Endothelial cell of umbilical vein (primary cell): Measurements from ENCODE around the gene DDRGK1. TPM values are rescaled to one million over a fixed set of nuclear protein-coding genes. Genes with fewer than 3 reads are reported as not detected.
A peak's percentile ranks its signal among the peaks of the same experiment; 100 is the strongest.
"Not testable (repeated sequence)": the region's sequence is repeated elsewhere in the genome, so short reads cannot be mapped to it uniquely, and the experiment has no call there.

Experiments
- BruUV-seq: library from RNA; stranded (reverse); fragments of 400-500 nt; replicated peaks from 2 replicates; lab custom pipeline; 2021; lab: Mats Ljungman, UMichigan
- CTCF ChIA-PET: fragments of 300-600, 350-600 bp; sonication (Branson Sonifier 250); formaldehyde crosslinking; loops from one replicate; lab custom pipeline; 2021; ENCODE audit warnings: antibody characterized with exemption, inconsistent platforms; lab: Charles Lee
- POLR2A ChIA-PET: fragments of 300-600, 350-600 bp; sonication (Branson Sonifier 250); formaldehyde crosslinking; loops from one replicate; lab custom pipeline; 2021; ENCODE audit warnings: antibody characterized with exemption, inconsistent platforms; lab: Charles Lee
- DNase-seq: peaks from one replicate; pipeline ENCODE4 v3.0.0-alpha.2; 2011; ENCODE audit warnings: low read depth, low spot score
- FAIRE-seq: peaks from 2 replicates; lab custom pipeline; 2011; peaks lifted over from hg19 to GRCh38; lab: Jason Lieb, UNC
- H2AFZ ChIP-seq: 2 replicates; pipeline ENCODE4 v1.6.0; 2012; ENCODE audit warnings: low read depth, low read length, control low read depth, inconsistent platforms
- H3K27ac ChIP-seq: 2 replicates; pipeline ENCODE4 v1.5.1; 2011; ENCODE audit warnings: low read depth, mild to moderate bottlenecking, control low read depth, low read length, moderate library complexity; ENCODE audit not compliant: insufficient read depth
- H3K27me3 ChIP-seq, 2 experiments: 2 replicates each; pipeline versions ENCODE4 v1.6.0 to v1.6.1; 2011; ENCODE audit warnings: low read length in 2 of 2, mixed read lengths in 1 of 2; ENCODE audit not compliant: control insufficient read depth in 2 of 2, insufficient read depth in 2 of 2
- H3K36me3 ChIP-seq, 2 experiments: 2 replicates in 1 of 2; 3 replicates in 1 of 2; pipeline ENCODE4 v1.5.1; 2011; ENCODE audit warnings: low read length in 2 of 2, mild to moderate bottlenecking in 1 of 2, moderate library complexity in 1 of 2; ENCODE audit not compliant: control insufficient read depth in 2 of 2, insufficient read depth in 2 of 2; ENCODE audit errors: extremely low read depth in 1 of 2
- H3K4me1 ChIP-seq: 3 replicates; pipeline ENCODE4 v1.5.1; 2011; ENCODE audit warnings: mild to moderate bottlenecking, low read length; ENCODE audit not compliant: control insufficient read depth, insufficient read depth; ENCODE audit errors: extremely low read depth
- H3K4me2 ChIP-seq: 2 replicates; pipeline ENCODE4 v1.6.1; 2011; ENCODE audit warnings: low read length, control low read depth, mixed read lengths; ENCODE audit not compliant: insufficient read depth
- H3K4me3 ChIP-seq, 3 experiments: fragments of 200-600 bp in 1 of 3; sonication (generic), shearing (Covaris generic) in 1 of 3; replicated peaks in 1 of 3; 2 replicates each; pipeline ENCODE4 v1.5.1; 2011 to 2016; ENCODE audit warnings: control low read depth in 3 of 3, low read length in 3 of 3, mild to moderate bottlenecking in 2 of 3, inconsistent platforms in 1 of 3, low read depth in 1 of 3, moderate library complexity in 1 of 3; ENCODE audit not compliant: insufficient read depth in 1 of 3
- H3K79me2 ChIP-seq: 2 replicates; pipeline ENCODE4 v1.6.0; 2012; ENCODE audit warnings: low read length, inconsistent platforms; ENCODE audit not compliant: control insufficient read depth, insufficient read depth
- H3K9ac ChIP-seq: replicated peaks from 2 replicates; pipeline ENCODE3; 2011; ENCODE audit warnings: low read length, control low read depth; ENCODE audit not compliant: insufficient read depth; ENCODE audit errors: extremely low read depth
- H3K9me1 ChIP-seq: replicated peaks from 3 replicates; pipeline ENCODE4 v1.6.0; 2011; ENCODE audit warnings: mild to moderate bottlenecking, low read length; ENCODE audit not compliant: control insufficient read depth, insufficient read depth; ENCODE audit errors: extremely low read depth
- H3K9me3 ChIP-seq: replicated peaks from 2 replicates; pipeline ENCODE4 v1.5.1; 2012; ENCODE audit warnings: low read length, inconsistent platforms; ENCODE audit not compliant: control insufficient read depth, insufficient read depth
- H4K20me1 ChIP-seq: replicated peaks from 2 replicates; pipeline ENCODE3; 2011; ENCODE audit warnings: mild to moderate bottlenecking, low read length; ENCODE audit not compliant: control insufficient read depth, insufficient read depth; ENCODE audit errors: extremely low read depth
- CTCF ChIP-seq, 2 donors: IDR thresholded peaks; 1 replicate in 1 of 2; 2 replicates in 1 of 2; pipeline ENCODE4 v1.5.1; 2011; ENCODE audit warnings: low read length in 2 of 2, mild to moderate bottlenecking in 2 of 2, moderate library complexity in 2 of 2, control low read depth in 1 of 2, inconsistent platforms in 1 of 2, low read depth in 1 of 2; ENCODE audit not compliant: insufficient read depth in 1 of 2; ENCODE audit errors: extremely low read depth in 1 of 2
- FOS ChIP-seq: IDR thresholded peaks from 2 replicates; pipeline ENCODE4 v1.6.1; 2011; ENCODE audit warnings: mild to moderate bottlenecking, low read length, moderate library complexity, borderline replicate concordance; ENCODE audit not compliant: insufficient read depth
- GATA2 ChIP-seq: IDR thresholded peaks from 2 replicates; pipeline ENCODE4 v1.7.0; 2011; ENCODE audit warnings: low read depth, mild to moderate bottlenecking, moderate library complexity, mixed read lengths, low read length; ENCODE audit not compliant: insufficient read length, insufficient read depth
- MYC ChIP-seq: IDR thresholded peaks from one replicate; pipeline ENCODE4 v1.6.1; 2011; ENCODE audit warnings: mild to moderate bottlenecking, low read depth, low read length
- POLR2AphosphoS5 ChIP-seq: IDR thresholded peaks from 2 replicates; pipeline ENCODE4 v1.6.1; 2012; ENCODE audit warnings: low read depth, mild to moderate bottlenecking, control low read depth, low read length, moderate library complexity; ENCODE audit not compliant: insufficient read depth
- dilution Hi-C: fragments of 300-500 bp; cut with MboI; formaldehyde crosslinking; loops from one replicate; pipeline ENCODE4 v1.15.0; 2019; ENCODE audit warnings: low sequenced_read_pairs; ENCODE audit not compliant: extremely low pct_ligation_motif_present
- intact Hi-C: fragments of 100-400 bp; cut with micrococcal nuclease; formaldehyde crosslinking; loops from one replicate; pipeline ENCODE4 v1.10.0; 2022
- polyA plus RNA-seq, 4 experiments: library from polyadenylated mRNA; depleted of rRNA in 3 of 4; stranded (reverse) in 3 of 4; unstranded in 1 of 4; fragments of >200 nt; gene quantifications; 2 replicates each; pipeline versions ENCODE4 v1.2.1 to v1.2.3, GENCODE V29; 2011 to 2012; ENCODE audit warnings: missing spikeins in 1 of 4
- total RNA-seq: library from RNA; stranded (reverse); gene quantifications from 2 replicates; pipeline ENCODE4 v1.2.3, GENCODE V29; 2021

Gene DDRGK1
- total and polyA plus RNA-seq, 2 donors (not counting 3 experiments of a cell fraction or from before 2014, with no cell fraction given), result 48.5 to 54.0 TPM

- peak; percentile 46 for DNase-seq
- Histone ChIP-seq H3K27ac (no peak overlapping the region), H4K20me1 (no peaks in the 10 kb centered on the region), H3K36me3 (peaks cover 0 to 11% of the 10 kb centered on the region in 2 experiments), H3K9ac (no peak overlapping the region), H3K9me1 (no peaks in the 10 kb centered on the region), H3K4me1 (no peaks in the 10 kb centered on the region), H3K79me2 (no peaks in the 10 kb centered on the region), H3K4me2 (no peak overlapping the region), H3K4me3 (no peak overlapping the region), H3K27me3 (no peaks in the 10 kb centered on the region), H3K9me3 (no peaks in the 10 kb centered on the region), H2AFZ (no peak overlapping the region)
- TF ChIP-seq GATA2, result no peak
- TF ChIP-seq CTCF (IDR thresholded peaks at IDR 0.05; ENCODE audit: extremely low read depth in 1 of 2, insufficient read depth in 1 of 2, low read depth in 1 of 2, low read length in 2 of 2), result peak; percentile 93
- TF ChIP-seq FOS, result no peak
- peak; percentile 49 for TF ChIP-seq POLR2AphosphoS5
- no peak for TF ChIP-seq MYC
- intact Hi-C loops (loop anchor here (1.0 to 10.0 kb wide), 4 partner anchors 22 to 256 kb away; partner anchors contain the start of gene ATRN), dilution Hi-C loops (no loop called here)
- ChIA-PET CTCF (interaction anchor here (0.7 to 3.7 kb wide), 16 partner anchors 9 to 112 kb away, joined by 3 to 31 read pairs (median 4); partner anchors contain the start of genes ITPA and SLC4A11), POLR2A (no interaction called here)
- FAIRE-seq, result peak; percentile 73
- BruUV-seq, result no TSS peak
Measured at GRCh38 chr20:3218307-3218988, 14.0 kb upstream of the DDRGK1 start.

GRCh38 chr20:3215359-3215917 is 11.0 kb upstream of the DDRGK1 start:
- dilution Hi-C loops, result not testable (repeated sequence)
- intact Hi-C loops, result loop anchor here (10.0 kb wide), 1 partner anchor 259 kb away; the partner anchor contains the start of gene ATRN

More at GRCh38 chr20:3215359-3215917, 11.0 kb upstream of the DDRGK1 start:
- H3K4me1 ChIP-seq, H3K9me3 ChIP-seq, H2AFZ ChIP-seq, H3K9ac ChIP-seq, H3K36me3 ChIP-seq, H3K4me3 ChIP-seq, FAIRE-seq, BruUV-seq, H3K4me2 ChIP-seq, H3K27me3 ChIP-seq, H3K27ac ChIP-seq, H3K9me1 ChIP-seq, DNase-seq, POLR2A ChIA-PET, H4K20me1 ChIP-seq: not testable (repeated sequence)
- H3K79me2 ChIP-seq, result peaks cover 13% of the 10 kb centered on the region
- CTCF ChIA-PET, result interaction anchor here (1.8 to 2.4 kb wide), 2 partner anchors 61 to 101 kb away, joined by 5 to 14 read pairs; no protein-coding TSS in a partner anchor
